ENCODE data around the gene SP2. TPM values are rescaled to one million over a fixed set of nuclear protein-coding genes. Genes with fewer than 3 reads are reported as not detected.
A peak's percentile ranks its signal among the peaks of the same experiment; 100 is the strongest.

Gene SP2
- total RNA-seq, 1 experiment from 2014 or later, result 22.2 TPM

- TF ChIP-seq CEBPB (IDR thresholded peaks at IDR 0.05; ENCODE audit: low read depth), result no peak
- no peak for TF ChIP-seq YY1 (IDR thresholded peaks at IDR 0.05; ENCODE audit: extremely low read depth, insufficient replicate concordance, low read depth, low read length)
- TF ChIP-seq ELF1 (IDR thresholded peaks at IDR 0.05; ENCODE audit: borderline replicate concordance, low read depth), result no peak
- no peak for TF ChIP-seq RAD21 (IDR thresholded peaks at IDR 0.05; ENCODE audit: low read depth)
- TF ChIP-seq ZFX (IDR thresholded peaks at IDR 0.05), result no peak
Observed at GRCh38 chr17:47942096-47942510, 46.1 kb downstream of the SP2 start (continued).

GRCh38 chr17:47942568-47942967 lies 46.5 kb downstream of the SP2 start:
- Histone ChIP-seq H3K36me3 (ENCODE audit: control insufficient read depth in 1 of 2, insufficient read depth in 2 of 2, low read length in 2 of 2) (peaks cover 10 to 12% of the 10 kb centered on the region in 2 experiments; a peak in 3 of 4 replicates), H3K27ac (ENCODE audit: low read depth, low read length) (peak overlapping the region; percentile 81), H3K4me3 (replicated peaks in 1 of 2; ENCODE audit: low read depth in 1 of 2, low read length in 2 of 2) (peak overlapping the region; percentile 88 to 92), H2AFZ (ENCODE audit: low read depth, low read length, poor library complexity, severe bottlenecking) (no peak overlapping the region), H3K4me2 (ENCODE audit: low read length) (peak overlapping the region; percentile 95), H4K20me1 (ENCODE audit: insufficient read depth) (no peaks in the 10 kb centered on the region), H3K27me3 (ENCODE audit: insufficient read depth, low read length) (no peaks in the 10 kb centered on the region), H3K9me2 (ENCODE audit: insufficient read depth) (no peaks in the 10 kb centered on the region), H3K4me1 (ENCODE audit: control insufficient read depth in 1 of 2, insufficient read depth in 2 of 2, low read length in 2 of 2) (peaks cover 22 to 55% of the 10 kb centered on the region in 2 experiments), H3K79me2 (ENCODE audit: insufficient read depth, low read length) (peaks cover 14% of the 10 kb centered on the region), H3K9ac (ENCODE audit: low read length) (peak overlapping the region; percentile 90), H3K9me3 (ENCODE audit: control insufficient read depth in 1 of 2, insufficient read depth in 1 of 2, low read depth in 1 of 2, low read length in 2 of 2) (no peaks in the 10 kb centered on the region)
- DNase-seq (ENCODE audit: low read depth, low spot score) (no peak), ATAC-seq (no peak)
- TF ChIP-seq EZH2 (IDR thresholded peaks at IDR 0.05), result no peak
- TF ChIP-seq, protein P1, sequence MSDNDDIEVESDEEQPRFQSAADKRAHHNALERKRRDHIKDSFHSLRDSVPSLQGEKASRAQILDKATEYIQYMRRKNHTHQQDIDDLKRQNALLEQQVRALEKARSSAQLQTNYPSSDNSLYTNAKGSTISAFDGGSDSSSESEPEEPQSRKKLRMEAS (IDR thresholded peaks at IDR 0.05), result no peak
- no peak for TF ChIP-seq REST (IDR thresholded peaks at IDR 0.05; ENCODE audit: low read depth)
- no peak for TF ChIP-seq CBX3 (IDR thresholded peaks at IDR 0.05; ENCODE audit: low read depth)
- no peak for TF ChIP-seq JUND (IDR thresholded peaks at IDR 0.05)
- TF ChIP-seq SIN3A (IDR thresholded peaks at IDR 0.05; ENCODE audit: low read depth), result no peak
- no peak for TF ChIP-seq CEBPB (IDR thresholded peaks at IDR 0.05; ENCODE audit: low read depth)
- no peak for TF ChIP-seq ZNF274 (IDR thresholded peaks at IDR 0.05; ENCODE audit: low read depth, low read length)
- no TSS peak for BruUV-seq (replicated peaks)
- intact Hi-C loops (cut with micrococcal nuclease), result no loop called here
- CTCF ChIA-PET, result interaction anchor here (1.2 to 2.3 kb wide), 6 partner anchors 15 to 102 kb away, joined by 4 to 13 read pairs (median 4); partner anchors contain the start of genes CDK5RAP3, PRR15L and SCRN2
- RAD21 ChIA-PET (ENCODE audit: low non-redundant PET in 1 of 2, low total read pairs in 2 of 2, uncharacterized antibody in 2 of 2, unreplicated experiment in 2 of 2), result no interaction called here
- POLR2A ChIA-PET, result interaction anchor here (1.0 to 1.6 kb wide), 2 partner anchors 10 to 47 kb away, joined by 4 to 6 read pairs; no protein-coding TSS in a partner anchor
